GM19351 (cell line): ENCODE measurements around the gene MAD1L1.

Source experiments
- ATAC-seq: cut with Tn5 transposase; IDR thresholded peaks from one replicate; pipeline ENCODE4 v1.9.1; 2021; ENCODE audit warnings: mild to moderate bottlenecking, moderate library complexity; ENCODE audit not compliant: unreplicated experiment

The MAD1L1 gene

GRCh38 chr7:2242541-2243429, 10.0 kb upstream of the MAD1L1 start:
- peak; percentile 40 for ATAC-seq

GRCh38 chr7:2241580-2242540, 9.1 kb upstream of the MAD1L1 start, which contains the start of the genes MRM2 and NUDT1:
TSS of gene MRM2 (minus strand) at chr7:2242205. CDS start at chr7:2242169, 36 bp downstream.
TSS of gene NUDT1 (plus strand) at chr7:2242226. CDS start at chr7:2244575, 2,349 bp downstream.
- ATAC-seq, result peak; percentile 63

- no peak for ATAC-seq
These were observed 6.5 kb upstream of the MAD1L1 start for GRCh38 chr7:2239242-2239641.

- ATAC-seq, result peak; percentile 74
These were observed 4.4 kb upstream of the MAD1L1 start for GRCh38 chr7:2237109-2237602.

GRCh38 chr7:2233926-2234325, 1.2 kb upstream of the MAD1L1 start:
- ATAC-seq, result no peak

GRCh38 chr7:2231992-2232765, 566 bp downstream of the MAD1L1 start:
- ATAC-seq, result peak; percentile 34

- ATAC-seq, result no peak
These were observed 1.9 kb downstream of the MAD1L1 start for GRCh38 chr7:2230882-2231281.

GRCh38 chr7:2230226-2230625, 2.5 kb downstream of the MAD1L1 start:
- ATAC-seq, result no peak

- no peak for ATAC-seq
These were observed 3.3 kb downstream of the MAD1L1 start for GRCh38 chr7:2229467-2229866.

- no peak for ATAC-seq
These were observed 3.8 kb downstream of the MAD1L1 start for GRCh38 chr7:2228921-2229320.

- no peak for ATAC-seq
These were observed 5.0 kb downstream of the MAD1L1 start for GRCh38 chr7:2227699-2228098.

GRCh38 chr7:2225830-2226229, 6.9 kb downstream of the MAD1L1 start:
- ATAC-seq, result no peak

- no peak for ATAC-seq
These were observed 7.4 kb downstream of the MAD1L1 start for GRCh38 chr7:2225336-2225735.

GRCh38 chr7:2224934-2225333, 7.8 kb downstream of the MAD1L1 start:
- ATAC-seq, result no peak

- ATAC-seq, result no peak
These were observed 8.2 kb downstream of the MAD1L1 start for GRCh38 chr7:2224491-2224928.

GRCh38 chr7:2223321-2223720, 9.4 kb downstream of the MAD1L1 start:
- ATAC-seq, result no peak

- no peak for ATAC-seq
These were observed 10.2 kb downstream of the MAD1L1 start for GRCh38 chr7:2222516-2222915.

- no peak for ATAC-seq
These were observed 11.8 kb downstream of the MAD1L1 start for GRCh38 chr7:2220954-2221353.

GRCh38 chr7:2220506-2220905, 12.2 kb downstream of the MAD1L1 start:
- ATAC-seq, result no peak

GRCh38 chr7:2220030-2220429, 12.7 kb downstream of the MAD1L1 start:
- ATAC-seq, result no peak
